GM12865 (cell line): Measurements from ENCODE around the gene FIBCD1.

Experiments
- DNase-seq: peaks from one replicate; pipeline ENCODE4 v3.0.0; 2010; ENCODE audit warnings: low read depth
- H3K4me3 ChIP-seq: 2 replicates; pipeline ENCODE4 v1.5.1; 2011; ENCODE audit warnings: mild to moderate bottlenecking, low read depth, low read length, control low read depth
- CTCF ChIP-seq: IDR thresholded peaks from 2 replicates; pipeline ENCODE4 v1.5.1; 2011; ENCODE audit warnings: low read length, control low read depth, low read depth, inconsistent platforms; ENCODE audit not compliant: insufficient read depth; ENCODE audit errors: missing control alignments

The FIBCD1 gene

GRCh38 chr9:130878295-130878694 is 60.8 kb downstream of the FIBCD1 start:
- H3K4me3 ChIP-seq, result no peak overlapping the region
- DNase-seq, result no peak
- no peak for TF ChIP-seq CTCF

DNA sequence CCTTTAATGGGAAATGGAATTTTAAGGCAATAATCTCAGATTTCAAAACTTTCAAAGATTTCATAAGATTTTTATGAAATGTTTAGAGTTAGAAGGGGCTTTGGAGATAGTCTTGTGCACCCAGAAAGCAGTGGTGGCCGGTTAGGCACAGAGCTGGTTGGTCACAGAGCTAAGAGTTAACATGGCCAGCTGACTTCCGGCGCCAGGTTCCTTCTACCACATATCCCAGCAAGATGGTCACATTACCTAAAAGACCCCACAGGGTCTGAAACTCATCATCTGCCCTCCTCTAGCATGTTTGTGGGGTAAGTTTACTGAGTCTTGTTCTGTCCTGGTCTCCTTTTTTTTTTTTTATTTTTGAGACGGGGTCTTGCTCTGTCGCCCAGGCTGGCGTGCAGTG is 61.7 kb downstream of the FIBCD1 start:
- no peak for DNase-seq
- no peak overlapping the region for H3K4me3 ChIP-seq
- TF ChIP-seq CTCF, result no peak

DNA sequence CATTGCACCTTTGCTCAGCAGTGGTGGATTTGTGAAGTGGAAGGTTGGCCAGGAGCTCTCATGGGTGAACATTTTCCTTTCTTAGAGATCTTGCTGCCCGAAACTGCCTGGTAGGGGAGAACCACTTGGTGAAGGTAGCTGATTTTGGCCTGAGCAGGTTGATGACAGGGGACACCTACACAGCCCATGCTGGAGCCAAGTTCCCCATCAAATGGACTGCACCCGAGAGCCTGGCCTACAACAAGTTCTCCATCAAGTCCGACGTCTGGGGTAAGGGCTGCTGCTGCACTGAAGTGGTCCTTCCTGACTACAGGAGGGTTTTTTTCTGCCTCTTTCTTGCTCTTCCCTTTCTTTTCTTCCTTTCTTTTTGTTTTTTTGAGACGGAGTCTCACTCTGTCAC is 64.3 kb downstream of the FIBCD1 start:
- no peak overlapping the region for H3K4me3 ChIP-seq
- no peak for TF ChIP-seq CTCF

DNA sequence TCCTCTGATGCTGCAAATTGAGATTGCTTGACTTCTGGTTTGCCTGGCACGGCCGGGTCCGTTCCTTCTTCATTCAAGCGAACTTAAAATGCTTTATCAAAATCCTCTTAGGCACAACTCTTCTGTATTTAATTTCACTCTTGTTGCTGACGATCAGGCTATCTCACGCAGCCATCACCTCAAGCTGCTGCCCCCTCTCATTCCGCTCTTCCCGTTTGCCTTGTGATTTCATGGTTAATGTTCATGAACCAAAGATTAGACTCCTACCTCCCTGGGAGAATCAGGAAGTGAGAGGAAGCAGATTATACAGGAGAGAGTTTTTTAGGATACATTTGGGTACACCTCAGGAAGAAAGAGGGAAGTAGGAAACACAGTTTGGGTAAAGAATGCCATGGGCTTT is 65.1 kb downstream of the FIBCD1 start:
- no peak overlapping the region for H3K4me3 ChIP-seq
- DNase-seq, result no peak
- no peak for TF ChIP-seq CTCF

More for the DNA sequence above, 64.3 kb downstream of the FIBCD1 start:
- DNase-seq, result no peak

- no peak for DNase-seq
- no peak overlapping the region for H3K4me3 ChIP-seq
- TF ChIP-seq CTCF, result no peak
Measured at GRCh38 chr9:130872912-130873503, 66.0 kb downstream of the FIBCD1 start.

DNA sequence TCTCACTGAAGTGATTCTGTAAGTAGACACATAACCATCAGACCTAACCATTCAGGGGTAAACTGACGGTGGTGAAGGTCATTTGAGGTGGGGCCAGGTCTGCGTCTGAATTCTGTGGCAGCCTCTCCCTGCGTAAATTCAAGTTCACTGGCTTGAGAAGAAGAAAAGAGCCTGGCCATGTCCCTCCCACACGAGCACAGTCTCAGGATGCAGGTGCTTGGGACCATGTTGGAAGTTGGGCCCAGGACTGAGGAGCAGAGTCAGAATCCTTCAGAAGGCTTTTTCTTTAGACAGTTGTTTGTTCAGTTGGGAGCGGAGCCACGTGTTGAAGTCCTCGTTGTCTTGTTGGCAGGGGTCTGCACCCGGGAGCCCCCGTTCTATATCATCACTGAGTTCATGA is 66.5 kb downstream of the FIBCD1 start:
- DNase-seq, result no peak
- H3K4me3 ChIP-seq, result no peak overlapping the region
- TF ChIP-seq CTCF, result no peak

- H3K4me3 ChIP-seq, result no peak overlapping the region
- no peak for DNase-seq
- TF ChIP-seq CTCF, result no peak
Measured at GRCh38 chr9:130872093-130872492, 67.0 kb downstream of the FIBCD1 start.
